Measurements from ENCODE around the gene ANTXR2. TPM values are rescaled to one million over a fixed set of nuclear protein-coding genes. Genes with fewer than 3 reads are reported as not detected.
A peak's percentile ranks its signal among the peaks of the same experiment; 100 is the strongest.

Gene ANTXR2
- total RNA-seq, 1 experiment from 2014 or later: 7.7 TPM

- DNase-seq: no peak
- Histone ChIP-seq H3K36me3 (replicated peaks; ENCODE audit: control insufficient read depth, insufficient read depth, low read length) (no peaks in the 10 kb centered on the region), H3K27me3 (ENCODE audit: control insufficient read depth, insufficient read depth, low read length) (no peaks in the 10 kb centered on the region), H3K4me3 (ENCODE audit: insufficient read depth, low read depth, low read length) (no peak overlapping the region)
Measured at GRCh38 chr4:79864500-79865200, 208.4 kb downstream of the ANTXR2 start.

GRCh38 chr4:79863333-79863732, 209.7 kb downstream of the ANTXR2 start:
- Histone ChIP-seq H3K4me3 (ENCODE audit: insufficient read depth, low read depth, low read length) (no peak overlapping the region), H3K36me3 (replicated peaks; ENCODE audit: control insufficient read depth, insufficient read depth, low read length) (no peaks in the 10 kb centered on the region), H3K27me3 (ENCODE audit: control insufficient read depth, insufficient read depth, low read length) (no peaks in the 10 kb centered on the region)
- DNase-seq: no peak

- H3K4me3 ChIP-seq (ENCODE audit: insufficient read depth, low read depth, low read length): no peak overlapping the region
- H3K27me3 ChIP-seq (ENCODE audit: control insufficient read depth, insufficient read depth, low read length): no peaks in the 10 kb centered on the region
- no peaks in the 10 kb centered on the region for H3K36me3 ChIP-seq (replicated peaks; ENCODE audit: control insufficient read depth, insufficient read depth, low read length)
- DNase-seq: no peak
Measured at GRCh38 chr4:79862821-79863220, 210.2 kb downstream of the ANTXR2 start.

- no peak for DNase-seq
- Histone ChIP-seq H3K36me3 (replicated peaks; ENCODE audit: control insufficient read depth, insufficient read depth, low read length) (no peaks in the 10 kb centered on the region), H3K4me3 (ENCODE audit: insufficient read depth, low read depth, low read length) (no peak overlapping the region)
Measured at GRCh38 chr4:79857811-79858210, 215.2 kb downstream of the ANTXR2 start.

GRCh38 chr4:79856196-79856595, 216.8 kb downstream of the ANTXR2 start:
- Histone ChIP-seq H3K4me3 (ENCODE audit: insufficient read depth, low read depth, low read length) (no peak overlapping the region), H3K36me3 (replicated peaks; ENCODE audit: control insufficient read depth, insufficient read depth, low read length) (no peaks in the 10 kb centered on the region), H3K27me3 (ENCODE audit: control insufficient read depth, insufficient read depth, low read length) (no peaks in the 10 kb centered on the region)
- DNase-seq: no peak

More at GRCh38 chr4:79857811-79858210, 215.2 kb downstream of the ANTXR2 start:
- no peaks in the 10 kb centered on the region for H3K27me3 ChIP-seq (ENCODE audit: control insufficient read depth, insufficient read depth, low read length)

- no peaks in the 10 kb centered on the region for H3K27me3 ChIP-seq (ENCODE audit: control insufficient read depth, insufficient read depth, low read length)
- H3K4me3 ChIP-seq (ENCODE audit: insufficient read depth, low read depth, low read length): no peak overlapping the region
- DNase-seq: no peak
- no peaks in the 10 kb centered on the region for H3K36me3 ChIP-seq (replicated peaks; ENCODE audit: control insufficient read depth, insufficient read depth, low read length)
Measured at GRCh38 chr4:79854856-79855502, 218.1 kb downstream of the ANTXR2 start.

- peak; percentile 2 for DNase-seq
- Histone ChIP-seq H3K27me3 (ENCODE audit: control insufficient read depth, insufficient read depth, low read length) (no peaks in the 10 kb centered on the region), H3K36me3 (replicated peaks; ENCODE audit: control insufficient read depth, insufficient read depth, low read length) (no peaks in the 10 kb centered on the region), H3K4me3 (ENCODE audit: insufficient read depth, low read depth, low read length) (no peak overlapping the region)
Measured at GRCh38 chr4:79852305-79852730, 220.7 kb downstream of the ANTXR2 start.

- H3K27me3 ChIP-seq (ENCODE audit: control insufficient read depth, insufficient read depth, low read length): no peaks in the 10 kb centered on the region
- no peak overlapping the region for H3K4me3 ChIP-seq (ENCODE audit: insufficient read depth, low read depth, low read length)
- H3K36me3 ChIP-seq (replicated peaks; ENCODE audit: control insufficient read depth, insufficient read depth, low read length): no peaks in the 10 kb centered on the region
- no peak for DNase-seq
Measured at GRCh38 chr4:79851625-79852304, 221.3 kb downstream of the ANTXR2 start.

Other genes with a start within 250 kb of the ANTXR2 start
- gene PRDM8, start 124.3 kb upstream of the ANTXR2 start, total RNA-seq (2014; rRNA removed; shearing (Covaris generic)): 0.07 TPM in 1 of 2 replicates, not detected in the other
- gene FGF5, start 193.4 kb upstream of the ANTXR2 start, total RNA-seq (2014; rRNA removed; shearing (Covaris generic)): not detected in 2 replicates

All from H7 (cell line).